NCI-H1436 treated with DMSO at 0.1 percent for 48 hours (cell line): ENCODE results near the gene SLC10A6.

Source experiments
- DNase-seq: peaks from one replicate; lab custom pipeline; 2025; lab: John Stamatoyannopoulos, UW

The SLC10A6 gene

DNA sequence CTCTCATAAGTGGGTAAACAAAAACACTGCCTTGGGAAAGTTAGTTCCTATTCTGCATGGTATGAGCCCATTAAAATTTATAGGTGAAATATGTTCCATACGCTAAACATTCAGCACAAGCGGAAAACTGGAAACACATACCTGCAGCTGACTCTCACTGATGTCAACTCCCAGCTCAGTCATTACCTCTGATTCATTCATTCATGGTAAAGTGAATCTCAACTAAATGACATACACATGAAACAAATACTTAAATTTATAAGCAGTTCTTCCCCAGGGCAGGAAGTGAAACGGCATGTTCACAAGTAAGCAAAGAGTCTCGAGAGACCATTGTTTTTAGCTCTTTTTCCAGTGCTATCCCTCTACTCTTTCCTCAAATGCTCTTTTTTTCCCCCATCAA, 1.6 kb downstream of the SLC10A6 start:
- no peak for DNase-seq

DNA sequence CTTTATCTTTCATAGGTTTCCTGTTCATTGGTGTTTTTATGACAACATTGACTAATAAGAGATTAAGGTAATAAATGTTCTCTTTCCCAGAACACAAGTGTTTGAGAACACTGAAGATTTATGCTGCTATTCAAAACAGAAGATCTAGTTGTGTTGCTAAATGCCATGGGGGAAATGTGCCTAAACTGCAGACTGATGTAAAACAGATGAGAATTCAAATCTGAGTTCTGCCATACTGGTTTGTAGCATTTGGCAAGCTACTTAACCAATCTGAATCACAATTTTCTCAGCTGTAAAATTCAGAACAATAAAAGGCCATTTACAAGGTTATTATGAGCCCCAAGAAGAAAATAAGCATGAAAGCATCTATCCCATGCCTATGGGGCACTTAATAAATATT, 2.3 kb downstream of the SLC10A6 start:
- DNase-seq: no peak

DNA sequence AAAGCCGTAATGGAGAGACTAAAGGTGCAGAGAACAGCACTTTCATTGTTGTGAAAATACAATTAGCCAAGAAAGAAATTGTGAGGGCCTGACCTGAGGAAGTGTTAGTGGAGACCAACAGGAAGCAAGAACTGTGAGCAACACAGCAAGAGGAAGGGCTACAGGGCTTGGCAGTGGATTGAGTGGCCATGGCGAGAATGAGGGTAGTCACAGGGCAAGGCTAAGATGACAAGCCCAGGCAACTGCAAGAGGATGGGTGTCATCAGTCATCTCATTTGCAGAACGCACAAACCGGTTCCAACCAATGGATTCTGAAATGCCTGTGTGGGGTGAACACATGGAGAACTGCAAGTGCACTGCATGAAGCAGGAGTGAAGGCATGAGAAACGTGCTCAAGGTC, 3.6 kb downstream of the SLC10A6 start:
- no peak for DNase-seq

DNA sequence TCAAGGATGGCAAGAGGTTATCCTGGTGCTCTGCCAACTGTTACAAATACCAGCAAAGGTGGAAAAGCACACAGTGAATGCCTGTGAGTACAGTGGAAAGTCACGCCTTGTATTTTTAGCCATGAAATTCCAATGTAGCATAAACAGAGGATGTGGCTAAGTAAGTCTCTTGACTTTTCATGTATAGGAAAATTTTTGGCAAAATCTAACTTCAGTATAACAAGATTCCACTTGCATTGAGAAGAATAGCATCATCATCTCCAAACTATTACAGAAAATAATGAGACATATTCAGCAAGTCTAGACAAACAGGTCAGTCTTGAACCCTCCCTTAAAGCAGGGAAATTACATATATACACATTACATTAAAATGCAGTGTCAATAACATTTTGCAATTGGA, 7.9 kb downstream of the SLC10A6 start:
- DNase-seq: no peak

DNA sequence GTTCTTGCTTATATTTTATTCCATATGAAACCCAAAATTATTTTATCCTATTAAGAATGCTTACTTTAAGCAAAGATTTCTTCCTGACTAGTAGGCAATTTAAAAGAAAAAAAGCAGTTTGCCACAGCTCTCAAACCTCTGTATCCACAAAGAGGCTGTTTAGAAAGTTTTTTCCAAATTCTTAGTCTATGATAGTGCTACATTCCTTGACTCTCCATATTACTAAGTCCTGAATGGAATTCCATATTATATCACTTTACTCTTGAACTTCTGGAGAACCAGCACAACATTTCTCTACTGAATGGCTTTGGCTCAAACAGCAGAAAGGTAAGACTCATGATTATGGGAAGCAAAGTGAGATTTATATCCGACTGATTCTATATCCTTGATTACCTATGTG, 8.3 kb downstream of the SLC10A6 start:
- no peak for DNase-seq

DNA sequence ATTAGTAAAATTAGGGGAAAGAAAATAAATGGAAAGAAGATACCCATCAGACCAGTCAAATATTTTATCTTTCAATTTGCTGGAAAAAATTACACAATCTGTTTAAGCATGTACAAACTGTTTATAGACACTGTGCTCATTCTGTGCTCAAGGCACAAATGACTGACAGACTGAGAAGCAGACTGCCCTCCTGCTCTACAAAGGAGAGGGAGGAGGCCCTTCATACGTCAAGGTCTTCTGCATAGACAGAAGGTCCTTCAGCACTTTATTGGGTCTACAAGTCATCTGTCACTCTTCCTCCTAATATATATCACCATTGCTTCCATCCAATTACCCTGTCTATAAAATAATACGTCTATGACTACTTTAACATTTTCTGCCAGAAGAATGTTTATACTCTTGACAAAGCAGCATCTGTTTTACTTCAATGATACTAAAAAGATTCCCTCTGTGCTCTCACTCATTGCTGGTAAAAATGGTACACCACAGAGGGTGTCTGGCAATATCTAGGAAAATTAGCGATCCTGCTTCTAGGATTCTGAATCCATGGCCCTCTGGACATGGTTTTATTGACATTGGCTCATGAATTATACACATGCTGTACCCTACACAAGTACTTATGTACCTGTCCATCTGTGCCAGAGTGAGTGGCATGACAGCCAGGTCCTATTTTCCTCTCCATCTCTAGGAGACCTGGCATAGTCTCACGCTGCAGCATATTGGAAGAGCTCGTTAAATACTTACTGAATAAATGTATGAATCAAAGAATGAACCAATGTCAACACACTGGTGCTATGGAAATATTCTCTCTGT, 11.3 kb downstream of the SLC10A6 start:
- no peak for DNase-seq

DNA sequence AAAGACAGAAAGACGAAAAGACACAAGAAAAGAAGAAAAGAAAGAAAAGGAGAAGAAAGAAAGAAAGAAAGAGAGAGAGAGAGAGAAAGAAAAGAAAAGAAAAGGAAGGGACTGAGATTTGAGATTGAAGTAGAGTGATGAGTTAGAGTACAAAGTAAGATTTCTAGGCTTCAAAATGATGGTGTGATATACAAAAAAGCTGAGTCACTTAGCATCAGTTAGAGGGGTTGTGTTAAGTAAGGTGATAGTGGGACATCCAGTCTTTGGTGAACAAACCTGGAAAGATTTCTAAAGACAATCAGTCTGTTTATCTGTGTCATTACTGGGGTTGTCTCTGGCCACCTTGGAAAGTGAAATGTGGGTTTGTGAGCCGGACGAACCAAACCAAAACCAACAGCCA, 13.5 kb downstream of the SLC10A6 start:
- DNase-seq: no peak

DNA sequence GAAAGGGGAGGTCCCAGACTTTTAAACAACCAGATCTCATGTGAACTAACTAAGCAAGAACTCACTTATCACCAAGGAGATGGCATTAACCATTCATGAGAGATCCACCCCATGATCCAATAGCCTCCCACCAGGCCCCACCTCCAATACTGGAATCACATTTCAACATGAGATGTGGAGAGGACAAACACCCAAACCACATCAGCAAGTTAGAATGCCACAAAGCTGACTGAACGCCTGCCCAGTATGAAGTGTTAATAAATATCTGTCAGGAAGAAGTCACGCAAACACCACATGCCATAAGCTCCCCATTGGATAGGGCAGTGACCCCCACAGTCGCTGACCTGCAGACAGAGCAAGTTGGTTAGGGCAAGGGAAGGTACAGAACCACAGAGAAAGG, 14.3 kb downstream of the SLC10A6 start:
- DNase-seq: no peak

DNA sequence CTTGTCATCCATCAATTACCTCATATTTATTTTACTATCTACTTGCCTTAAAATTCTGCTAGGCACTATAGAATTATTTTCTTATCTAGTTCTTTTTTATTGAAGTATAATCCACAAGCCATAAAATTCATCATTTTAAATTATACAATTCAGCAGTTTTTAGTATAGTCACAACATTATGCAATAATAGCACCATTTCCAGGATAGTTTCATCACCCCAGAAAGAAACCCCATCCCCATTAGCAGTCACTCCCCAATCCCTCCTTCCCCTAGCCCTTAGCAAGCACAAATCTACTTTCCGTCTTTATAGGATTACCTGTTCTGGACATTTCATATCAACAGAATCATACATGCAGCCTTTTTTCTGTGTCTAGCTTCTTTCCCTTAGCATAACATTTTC, 15.6 kb downstream of the SLC10A6 start:
- DNase-seq: no peak

DNA sequence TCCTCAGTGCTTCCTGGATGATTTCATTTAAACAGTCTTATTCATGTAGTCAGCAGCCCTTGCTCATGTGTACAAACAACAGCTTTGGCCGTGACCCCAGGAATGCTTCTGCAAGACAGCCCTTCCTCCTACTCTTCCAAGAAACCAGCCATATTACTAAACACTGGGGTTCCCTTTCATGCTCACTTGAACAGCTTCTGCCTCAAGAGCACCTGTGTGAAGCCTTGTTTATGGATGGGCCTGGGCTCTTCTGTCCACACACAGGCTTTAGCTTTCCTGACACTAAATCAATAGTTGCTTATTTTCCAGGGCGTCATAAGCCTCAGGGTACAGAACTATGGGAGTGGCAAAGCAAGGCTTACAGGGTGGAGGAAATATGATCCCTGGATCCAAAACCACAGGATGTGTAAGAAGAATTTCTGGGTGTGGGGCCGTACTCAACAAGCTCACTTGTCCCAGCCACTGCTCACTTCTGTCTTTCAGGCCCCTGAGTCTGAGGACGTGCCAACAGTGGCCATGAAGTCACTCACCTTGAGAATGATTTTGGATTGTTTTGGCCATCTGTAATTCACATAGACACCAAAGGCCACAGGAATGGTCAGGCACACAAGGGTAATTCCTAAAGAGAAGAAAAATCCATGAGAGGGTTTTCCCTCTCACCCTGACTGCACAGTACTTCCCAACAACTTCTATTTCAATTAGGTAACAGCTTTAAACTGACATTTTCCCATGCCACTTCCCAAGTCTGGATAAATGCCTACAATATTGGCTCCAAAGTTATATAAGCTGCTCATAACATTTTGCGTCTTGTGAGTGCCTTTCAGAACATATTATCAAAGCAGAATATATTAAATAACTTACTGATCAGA, 17.7 kb downstream of the SLC10A6 start:
- DNase-seq: no peak

DNA sequence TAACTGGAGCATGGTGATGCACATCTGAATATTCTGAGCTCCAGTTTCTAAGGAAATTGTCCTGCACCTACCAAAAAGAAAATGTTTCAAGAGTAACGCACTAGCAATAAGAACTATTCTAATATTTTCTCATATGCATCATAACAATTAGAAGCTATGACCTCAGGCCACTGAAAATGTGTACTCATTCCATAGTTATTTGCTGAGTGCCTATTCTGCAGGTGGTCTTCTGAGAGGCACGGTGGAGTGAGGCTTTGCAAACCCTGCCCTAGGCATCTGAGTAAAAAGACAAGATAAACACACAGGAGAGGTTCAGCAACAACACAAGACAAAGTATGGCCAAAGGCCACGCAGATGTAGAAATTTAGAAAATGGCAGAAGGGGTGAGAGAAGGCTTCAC, 23.7 kb downstream of the SLC10A6 start:
- DNase-seq: no peak

DNA sequence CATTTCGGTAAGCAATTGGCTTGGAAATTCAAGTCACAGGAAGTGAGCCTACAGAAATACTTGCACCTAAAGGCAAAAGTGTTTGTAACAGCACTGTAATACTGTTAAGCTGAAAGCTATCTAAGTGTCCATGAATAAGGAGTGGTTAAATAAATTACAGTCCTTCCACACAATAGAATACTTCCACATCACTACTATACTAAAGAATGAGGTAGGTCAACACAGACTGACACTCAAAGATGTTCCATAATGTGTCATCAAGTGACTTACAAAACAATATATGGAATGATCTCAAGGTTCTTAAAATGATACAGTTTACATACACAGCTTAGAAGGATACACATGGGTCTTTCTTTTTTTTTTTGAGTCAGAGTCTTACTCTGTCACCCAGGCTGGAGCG, 27.0 kb downstream of the SLC10A6 start:
- DNase-seq: no peak

DNA sequence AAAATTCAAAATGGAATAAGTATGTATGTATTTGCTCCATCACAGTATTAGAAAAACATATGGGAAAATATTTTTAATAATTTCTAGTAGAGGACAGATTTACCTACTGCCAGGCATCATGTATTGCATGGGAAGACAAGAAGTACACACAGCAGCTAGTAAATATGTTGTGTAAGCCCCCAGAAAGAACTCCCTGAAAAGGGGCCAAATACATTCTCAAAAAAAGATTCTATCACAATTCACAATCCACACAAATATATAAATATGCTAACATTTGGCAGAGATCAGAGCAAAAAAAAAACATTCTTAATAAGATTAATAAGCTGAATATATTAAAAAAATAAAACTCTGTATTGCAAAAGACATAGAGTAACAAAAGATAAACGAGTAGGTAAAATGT, 28.0 kb downstream of the SLC10A6 start:
- DNase-seq: no peak

DNA sequence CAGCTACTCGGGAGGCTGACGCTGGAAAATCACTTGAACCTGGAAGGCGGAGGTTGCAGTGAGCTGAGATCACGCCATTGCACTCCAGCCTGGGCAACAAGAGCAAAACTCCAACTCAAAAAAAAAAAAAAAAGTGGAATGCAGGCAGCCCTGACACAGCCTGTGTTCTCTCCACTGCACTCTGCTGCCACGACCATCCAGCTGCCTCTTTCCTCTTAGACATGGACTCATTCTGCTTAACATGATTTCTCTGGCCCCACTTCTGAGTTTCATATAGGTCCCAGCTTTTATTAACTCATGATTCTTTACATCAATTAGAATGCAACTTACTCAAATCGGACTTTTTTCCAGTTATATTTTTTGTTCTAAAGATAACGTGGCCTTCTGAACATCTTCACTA, 29.6 kb downstream of the SLC10A6 start:
- DNase-seq: no peak

DNA sequence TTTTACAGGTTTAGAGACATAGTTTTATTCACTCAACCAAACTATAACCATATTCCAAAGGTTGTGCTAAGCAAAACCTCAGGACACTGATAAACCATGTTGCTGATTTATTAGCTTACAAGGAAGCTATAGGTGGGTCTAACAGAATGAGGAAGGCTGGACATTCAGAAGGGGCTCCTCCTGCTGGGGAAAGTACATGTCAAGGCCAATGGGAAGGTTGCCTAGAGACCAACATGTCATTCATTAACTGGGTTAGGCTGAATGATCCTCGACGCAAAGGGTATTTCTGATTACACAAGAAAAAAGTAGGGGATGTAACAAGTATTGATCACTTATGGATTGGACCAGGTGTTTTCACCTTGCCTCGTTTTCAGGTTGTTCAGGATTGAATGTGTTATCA, 30.3 kb downstream of the SLC10A6 start:
- no peak for DNase-seq

DNA sequence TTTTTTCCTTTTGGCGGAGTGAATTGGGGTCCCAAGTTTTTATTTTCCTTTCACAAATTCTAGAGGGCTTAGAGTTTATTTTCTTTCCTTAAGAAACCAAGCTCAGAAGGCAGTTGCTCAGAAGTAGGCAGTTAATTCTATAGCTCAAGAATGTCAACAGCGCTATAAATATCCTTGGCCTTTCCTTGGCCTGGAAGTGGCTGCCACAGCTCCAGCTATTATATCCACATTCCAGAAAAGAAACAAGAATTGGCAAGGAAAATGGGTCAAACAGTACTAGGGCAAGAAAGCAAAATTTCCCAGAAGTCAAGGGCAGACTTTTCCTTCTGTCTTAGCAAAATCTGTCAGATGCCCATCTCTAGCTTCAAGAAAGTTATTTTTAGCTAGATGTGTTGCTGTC, 31.0 kb downstream of the SLC10A6 start:
- DNase-seq: no peak

DNA sequence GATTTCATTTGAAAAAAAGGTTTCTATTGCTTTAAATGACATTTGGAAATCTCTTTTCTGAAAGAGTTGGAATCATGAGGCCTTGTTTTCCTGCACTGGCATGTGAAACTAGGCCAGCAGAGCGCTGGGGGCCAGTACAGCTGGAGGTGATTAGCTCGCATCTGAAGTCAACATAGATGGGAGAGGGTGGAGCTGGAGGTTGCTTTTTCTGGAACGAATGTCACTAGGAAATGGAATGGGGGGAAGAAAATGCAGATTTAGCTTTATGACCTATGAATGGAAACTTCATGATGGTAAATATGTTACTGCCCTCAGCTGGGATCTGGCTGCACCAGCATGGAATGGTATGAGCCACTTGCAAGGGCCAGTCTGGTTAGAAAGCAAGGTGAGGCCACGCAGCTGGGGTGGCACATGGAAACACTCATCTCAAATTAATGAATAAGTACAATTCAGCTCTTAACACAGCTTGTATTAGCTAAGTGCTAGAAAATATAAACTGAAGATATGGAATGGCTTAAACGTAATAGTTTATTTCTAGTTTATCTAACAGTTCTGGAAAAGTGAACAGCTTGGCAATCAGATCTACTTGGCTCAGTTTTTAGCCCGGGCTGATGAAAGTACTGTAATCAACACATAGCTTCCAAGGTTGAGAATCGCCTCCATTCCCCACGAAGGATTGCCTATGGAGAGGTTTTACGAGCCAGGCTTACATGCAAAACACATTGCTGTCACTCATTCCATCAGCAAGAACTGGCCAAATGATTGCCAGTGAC, 32.5 kb downstream of the SLC10A6 start:
- DNase-seq: no peak

DNA sequence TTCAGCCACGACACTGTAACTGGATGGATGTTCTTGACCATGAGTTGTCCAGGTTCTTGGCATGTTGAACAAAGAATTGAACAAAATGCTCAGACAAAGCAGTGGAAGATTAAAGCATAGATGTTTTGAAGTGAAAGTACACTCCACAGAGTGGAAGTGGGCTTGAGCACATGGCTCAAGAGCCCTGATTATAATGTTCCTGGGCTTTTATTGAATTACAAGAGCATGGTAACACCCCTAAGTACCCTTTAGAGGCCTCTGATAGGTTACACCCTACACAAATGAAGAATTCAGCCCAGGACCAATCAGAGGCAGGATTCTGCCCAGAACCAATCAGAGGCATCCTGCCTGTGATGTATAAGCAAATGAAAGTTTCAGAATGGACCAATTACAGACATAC, 33.5 kb downstream of the SLC10A6 start:
- no peak for DNase-seq

DNA sequence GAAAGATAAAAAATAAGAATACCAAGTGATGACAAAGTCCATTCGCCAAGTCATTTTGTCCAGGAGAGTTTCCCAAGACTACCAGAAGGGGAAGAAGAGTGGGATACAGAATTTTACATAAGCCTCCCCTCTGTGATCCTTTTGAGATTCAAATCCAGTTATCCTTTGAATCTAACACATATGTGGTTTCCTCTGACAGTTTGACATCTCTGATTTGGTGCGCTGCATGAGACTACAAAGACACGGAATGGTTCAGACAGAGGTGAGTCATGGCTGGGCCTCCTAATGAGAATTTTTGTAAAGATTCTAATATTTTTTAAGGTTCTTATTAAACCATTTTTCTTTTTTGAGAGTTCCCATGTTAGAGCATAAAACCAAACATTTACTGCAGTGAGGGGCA, 38.3 kb downstream of the SLC10A6 start:
- no peak for DNase-seq

DNA sequence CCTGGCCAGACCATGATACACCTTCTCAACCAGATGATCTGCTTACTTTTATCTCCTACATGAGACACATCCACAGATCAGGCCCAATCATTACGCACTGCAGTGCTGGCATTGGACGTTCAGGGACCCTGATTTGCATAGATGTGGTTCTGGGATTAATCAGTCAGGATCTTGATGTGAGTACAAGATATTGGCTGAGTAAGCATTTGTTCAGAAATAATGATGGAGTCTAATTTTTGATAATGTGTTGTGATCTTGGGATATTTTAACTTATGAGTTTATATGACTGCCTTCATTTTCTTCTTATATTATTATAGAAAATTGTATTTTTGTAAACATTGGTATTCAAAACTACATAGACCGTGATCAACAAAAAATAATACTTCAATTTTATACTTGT, 39.4 kb downstream of the SLC10A6 start:
- DNase-seq: no peak

DNA sequence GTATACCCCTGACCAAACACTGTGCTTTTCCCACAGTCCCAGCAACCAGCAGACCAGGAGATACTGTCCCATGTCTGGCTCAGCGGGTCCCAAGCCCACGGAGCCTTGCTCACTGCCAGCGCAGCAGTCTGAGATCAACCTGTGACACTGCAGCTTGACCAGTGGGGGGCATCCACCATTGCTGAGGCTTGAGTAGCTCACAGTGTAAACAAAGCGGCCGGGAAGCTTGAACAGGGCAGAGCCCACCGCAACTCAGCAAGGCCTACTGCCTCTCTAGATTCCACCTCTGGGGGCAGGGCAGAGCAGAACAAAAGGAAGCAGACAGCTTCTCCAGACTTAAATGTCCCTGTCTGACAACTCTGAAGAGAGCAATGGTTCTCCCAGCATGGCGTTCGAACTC, 58.1 kb downstream of the SLC10A6 start:
- DNase-seq: no peak

DNA sequence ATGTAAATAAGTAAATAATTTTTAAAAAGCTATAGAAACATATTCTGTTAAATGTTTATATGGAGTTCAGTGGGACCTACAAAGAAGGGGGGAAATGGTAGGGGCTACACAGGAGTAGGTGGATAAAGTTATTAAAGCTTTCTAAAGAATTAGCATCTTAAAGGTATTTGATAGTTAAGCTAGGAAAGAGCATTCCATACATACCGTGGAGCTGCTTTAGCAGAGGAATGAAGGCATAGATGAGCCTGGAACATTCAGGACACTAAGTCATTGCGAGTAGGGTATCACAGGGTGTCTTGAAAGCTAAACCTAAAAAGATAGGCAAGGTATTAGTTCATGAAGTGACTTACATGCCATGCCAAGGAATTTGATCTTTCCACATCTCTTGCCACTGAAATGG, 60.4 kb downstream of the SLC10A6 start:
- DNase-seq: no peak

DNA sequence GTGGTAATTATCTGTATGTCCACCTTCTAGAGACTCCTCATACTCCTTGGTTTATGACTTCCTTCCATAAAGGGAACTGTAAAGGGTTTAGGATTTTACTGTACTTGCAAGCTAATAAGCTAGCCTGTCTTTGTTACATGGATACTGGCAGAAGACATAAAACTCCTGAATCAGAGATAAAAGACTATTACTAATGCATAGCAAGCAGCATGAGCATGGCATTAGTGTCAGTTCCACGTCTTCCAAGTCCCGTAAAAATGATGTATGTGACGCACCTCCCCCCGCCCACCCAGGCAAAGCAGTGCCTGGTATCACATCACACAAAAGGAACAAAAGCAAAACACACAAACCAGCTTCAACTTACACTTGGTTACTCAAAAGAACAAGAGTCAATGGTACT, 71.0 kb downstream of the SLC10A6 start:
- DNase-seq: no peak
